ENCODE measurements around the gene LLCFC1.

LLCFC1 gene

GRCh38 chr7:142897691-142898090 lies 41.6 kb upstream of the LLCFC1 start:
- Histone ChIP-seq H3K4me3 (ENCODE audit: low read depth in 1 of 2, low read length in 2 of 2) (no peak overlapping the region), H3K4me2 (ENCODE audit: insufficient read depth, low read length) (no peak overlapping the region), H4K20me1 (ENCODE audit: insufficient read depth, low read length) (no peaks in the 10 kb centered on the region), H3K4me1 (ENCODE audit: insufficient read depth, low read length) (no peaks in the 10 kb centered on the region), H3K27me3 (ENCODE audit: insufficient read depth, low read length, poor library complexity) (no peaks in the 10 kb centered on the region), H3K79me2 (ENCODE audit: insufficient read depth, low read length) (no peaks in the 10 kb centered on the region), H3K36me3 (ENCODE audit: insufficient read depth, low read length) (no peaks in the 10 kb centered on the region), H3K9me3 (ENCODE audit: insufficient read depth, low read length, severe bottlenecking) (no peaks in the 10 kb centered on the region), H3K27ac (ENCODE audit: low read length) (no peak overlapping the region), H3K9ac (ENCODE audit: low read depth, low read length) (no peak overlapping the region), H2AFZ (ENCODE audit: low read depth, low read length) (no peak overlapping the region)
- no peak for ATAC-seq (ENCODE audit: insufficient read depth, low read depth)
- DNase-seq, result no peak
- no peak for TF ChIP-seq CTCF (IDR thresholded peaks at IDR 0.05; ENCODE audit: borderline replicate concordance, extremely low read depth, low read length, poor library complexity, severe bottlenecking)
- no peak for TF ChIP-seq EZH2 (IDR thresholded peaks at IDR 0.05; ENCODE audit: borderline replicate concordance, low read depth, low read length, severe bottlenecking)

GRCh38 chr7:142898377-142899170 lies 40.7 kb upstream of the LLCFC1 start:
- Histone ChIP-seq H2AFZ (ENCODE audit: low read depth, low read length) (no peak overlapping the region), H3K9ac (ENCODE audit: low read depth, low read length) (no peak overlapping the region), H3K9me3 (ENCODE audit: insufficient read depth, low read length, severe bottlenecking) (no peaks in the 10 kb centered on the region), H4K20me1 (ENCODE audit: insufficient read depth, low read length) (no peaks in the 10 kb centered on the region), H3K27me3 (ENCODE audit: insufficient read depth, low read length, poor library complexity) (no peaks in the 10 kb centered on the region), H3K79me2 (ENCODE audit: insufficient read depth, low read length) (no peaks in the 10 kb centered on the region), H3K4me2 (ENCODE audit: insufficient read depth, low read length) (no peak overlapping the region), H3K27ac (ENCODE audit: low read length) (no peak overlapping the region), H3K4me3 (ENCODE audit: low read depth in 1 of 2, low read length in 2 of 2) (no peak overlapping the region), H3K36me3 (ENCODE audit: insufficient read depth, low read length) (no peaks in the 10 kb centered on the region), H3K4me1 (ENCODE audit: insufficient read depth, low read length) (no peaks in the 10 kb centered on the region)
- ATAC-seq (ENCODE audit: insufficient read depth, low read depth) (no peak), DNase-seq (no peak)
- TF ChIP-seq CTCF (IDR thresholded peaks at IDR 0.05; ENCODE audit: borderline replicate concordance, extremely low read depth, low read length, poor library complexity, severe bottlenecking), result no peak
- TF ChIP-seq EZH2 (IDR thresholded peaks at IDR 0.05; ENCODE audit: borderline replicate concordance, low read depth, low read length, severe bottlenecking), result no peak

GRCh38 chr7:142899661-142900060 lies 39.6 kb upstream of the LLCFC1 start:
- DNase-seq (no peak), ATAC-seq (ENCODE audit: insufficient read depth, low read depth) (no peak)
- no peak overlapping the region for H3K4me3 ChIP-seq (ENCODE audit: low read depth in 1 of 2, low read length in 2 of 2)
- no peak for TF ChIP-seq CTCF (IDR thresholded peaks at IDR 0.05; ENCODE audit: borderline replicate concordance, extremely low read depth, low read length, poor library complexity, severe bottlenecking)
- no peak for TF ChIP-seq EZH2 (IDR thresholded peaks at IDR 0.05; ENCODE audit: borderline replicate concordance, low read depth, low read length, severe bottlenecking)
- no peak overlapping the region for H3K9ac ChIP-seq (ENCODE audit: low read depth, low read length)
- H3K36me3 ChIP-seq (ENCODE audit: insufficient read depth, low read length), result no peaks in the 10 kb centered on the region
- no peak overlapping the region for H3K4me2 ChIP-seq (ENCODE audit: insufficient read depth, low read length)
- H3K79me2 ChIP-seq (ENCODE audit: insufficient read depth, low read length), result no peaks in the 10 kb centered on the region
- H3K9me3 ChIP-seq (ENCODE audit: insufficient read depth, low read length, severe bottlenecking), result peaks cover 8% of the 10 kb centered on the region
- no peaks in the 10 kb centered on the region for H4K20me1 ChIP-seq (ENCODE audit: insufficient read depth, low read length)
- no peaks in the 10 kb centered on the region for H3K27me3 ChIP-seq (ENCODE audit: insufficient read depth, low read length, poor library complexity)
- H3K27ac ChIP-seq (ENCODE audit: low read length), result no peak overlapping the region
- no peak overlapping the region for H2AFZ ChIP-seq (ENCODE audit: low read depth, low read length)
- no peaks in the 10 kb centered on the region for H3K4me1 ChIP-seq (ENCODE audit: insufficient read depth, low read length)

Measured in DND-41 (cell line).